Measurements from ENCODE around the gene MYH13. TPM values are rescaled to one million over a fixed set of nuclear protein-coding genes. Genes with fewer than 3 reads are reported as not detected.

The MYH13 gene
- total and polyA plus RNA-seq, 10 of the 15 experiments (the other 5 are each of a cell fraction or from before 2014, with no cell fraction given) = 0.01 to 0.04 (median 0.03) TPM; not detected in 4

DNA sequence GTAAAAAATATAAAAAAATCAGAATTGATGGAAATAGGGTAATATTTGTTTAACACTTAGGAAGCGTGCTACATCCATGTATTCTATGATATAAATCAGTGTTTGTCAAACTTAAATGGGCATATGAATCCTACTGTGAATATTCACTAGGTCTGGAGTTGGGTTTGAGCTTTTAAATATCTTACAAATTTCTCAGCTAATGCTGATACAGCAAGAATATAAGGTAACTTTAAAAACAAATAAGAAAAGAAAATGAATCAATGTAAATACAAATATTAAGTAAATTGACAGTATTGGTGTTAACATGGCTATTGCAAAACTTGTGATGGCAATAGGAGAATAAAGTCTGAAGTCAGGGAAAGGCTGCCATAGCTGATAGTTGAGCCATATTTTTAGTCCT lies 3.6 kb downstream of the MYH13 start:
- in situ Hi-C loops (cut with MboI) = no loop called here
- POLR2A ChIA-PET = no interaction called here

More for the DNA sequence above, 3.6 kb downstream of the MYH13 start:
- no peak overlapping the region for H3K9ac ChIP-seq (ENCODE audit: control insufficient read depth, insufficient read depth, low read length)
- H3K4me1 ChIP-seq (ENCODE audit: control insufficient read depth, insufficient read depth, low read length) = no peaks in the 10 kb centered on the region
- no peak overlapping the region for H2AFZ ChIP-seq (ENCODE audit: control insufficient read depth, low read depth, low read length)
- ChIA-PET SMC1A (ENCODE audit: uncharacterized antibody, unreplicated experiment) (interaction anchor here (0.6 kb wide), 1 partner anchor 40 kb away, joined by 3 read pairs; no protein-coding TSS in a partner anchor), RAD21 (ENCODE audit: unreplicated experiment) (no interaction called here), CTCF (no interaction called here)
- no peak for TF ChIP-seq ZBED1 (IDR thresholded peaks at IDR 0.05; ENCODE audit: borderline replicate concordance)
- no peak for TF ChIP-seq REST (IDR thresholded peaks at IDR 0.05; ENCODE audit: low read depth, low read length)
- no peak for TF ChIP-seq ZBTB4 (CRISPR knock-in tag; IDR thresholded peaks at IDR 0.05)
- no peak for TF ChIP-seq FOS (IDR thresholded peaks at IDR 0.05; ENCODE audit: borderline replicate concordance, extremely low read depth, insufficient read length)
- no peak for TF ChIP-seq ATF3 (IDR thresholded peaks at IDR 0.05; ENCODE audit: borderline replicate concordance, extremely low read depth, low read depth, low read length)
- TF ChIP-seq ZSCAN29 (IDR thresholded peaks at IDR 0.05) = no peak
- TF ChIP-seq, protein P1, sequence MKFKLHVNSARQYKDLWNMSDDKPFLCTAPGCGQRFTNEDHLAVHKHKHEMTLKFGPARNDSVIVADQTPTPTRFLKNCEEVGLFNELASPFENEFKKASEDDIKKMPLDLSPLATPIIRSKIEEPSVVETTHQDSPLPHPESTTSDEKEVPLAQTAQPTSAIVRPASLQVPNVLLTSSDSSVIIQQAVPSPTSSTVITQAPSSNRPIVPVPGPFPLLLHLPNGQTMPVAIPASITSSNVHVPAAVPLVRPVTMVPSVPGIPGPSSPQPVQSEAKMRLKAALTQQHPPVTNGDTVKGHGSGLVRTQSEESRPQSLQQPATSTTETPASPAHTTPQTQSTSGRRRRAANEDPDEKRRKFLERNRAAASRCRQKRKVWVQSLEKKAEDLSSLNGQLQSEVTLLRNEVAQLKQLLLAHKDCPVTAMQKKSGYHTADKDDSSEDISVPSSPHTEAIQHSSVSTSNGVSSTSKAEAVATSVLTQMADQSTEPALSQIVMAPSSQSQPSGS (IDR thresholded peaks at IDR 0.05; ENCODE audit: low read length) = no peak
- TF ChIP-seq, protein P2, sequence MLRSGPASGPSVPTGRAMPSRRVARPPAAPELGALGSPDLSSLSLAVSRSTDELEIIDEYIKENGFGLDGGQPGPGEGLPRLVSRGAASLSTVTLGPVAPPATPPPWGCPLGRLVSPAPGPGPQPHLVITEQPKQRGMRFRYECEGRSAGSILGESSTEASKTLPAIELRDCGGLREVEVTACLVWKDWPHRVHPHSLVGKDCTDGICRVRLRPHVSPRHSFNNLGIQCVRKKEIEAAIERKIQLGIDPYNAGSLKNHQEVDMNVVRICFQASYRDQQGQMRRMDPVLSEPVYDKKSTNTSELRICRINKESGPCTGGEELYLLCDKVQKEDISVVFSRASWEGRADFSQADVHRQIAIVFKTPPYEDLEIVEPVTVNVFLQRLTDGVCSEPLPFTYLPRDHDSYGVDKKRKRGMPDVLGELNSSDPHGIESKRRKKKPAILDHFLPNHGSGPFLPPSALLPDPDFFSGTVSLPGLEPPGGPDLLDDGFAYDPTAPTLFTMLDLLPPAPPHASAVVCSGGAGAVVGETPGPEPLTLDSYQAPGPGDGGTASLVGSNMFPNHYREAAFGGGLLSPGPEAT (IDR thresholded peaks at IDR 0.05; ENCODE audit: low read depth) = no peak
- TF ChIP-seq, protein P3, sequence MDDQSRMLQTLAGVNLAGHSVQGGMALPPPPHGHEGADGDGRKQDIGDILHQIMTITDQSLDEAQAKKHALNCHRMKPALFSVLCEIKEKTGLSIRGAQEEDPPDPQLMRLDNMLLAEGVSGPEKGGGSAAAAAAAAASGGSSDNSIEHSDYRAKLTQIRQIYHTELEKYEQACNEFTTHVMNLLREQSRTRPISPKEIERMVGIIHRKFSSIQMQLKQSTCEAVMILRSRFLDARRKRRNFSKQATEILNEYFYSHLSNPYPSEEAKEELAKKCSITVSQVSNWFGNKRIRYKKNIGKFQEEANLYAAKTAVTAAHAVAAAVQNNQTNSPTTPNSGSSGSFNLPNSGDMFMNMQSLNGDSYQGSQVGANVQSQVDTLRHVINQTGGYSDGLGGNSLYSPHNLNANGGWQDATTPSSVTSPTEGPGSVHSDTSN (IDR thresholded peaks at IDR 0.05; ENCODE audit: insufficient replicate concordance, low read depth, low read length) = no peak
- TF ChIP-seq NFIC (IDR thresholded peaks at IDR 0.05; ENCODE audit: low read depth, low read length) = no peak
- WGBS (ENCODE audit: insufficient coverage, insufficient replicate concordance, low lambda C conversion rate, missing lambda C conversion rate) = 0% methylated on average over 1 of the region's 1 CpG
- H3K9me3 ChIP-seq (replicated peaks; ENCODE audit: control insufficient read depth, insufficient read depth, low read length) = no peaks in the 10 kb centered on the region
- no peak overlapping the region for H3K4me3 ChIP-seq
- no peaks in the 10 kb centered on the region for H3K27me3 ChIP-seq (replicated peaks in 1 of 2; ENCODE audit: control insufficient read depth in 2 of 2, insufficient read depth in 2 of 2, low read length in 1 of 2)
- ATAC-seq (no peak), FAIRE-seq (no peak), DNase-seq (ENCODE audit: low read depth, low spot score) (no peak)
- no peaks in the 10 kb centered on the region for H4K20me1 ChIP-seq (ENCODE audit: control insufficient read depth, insufficient read depth)
- H3K36me3 ChIP-seq (ENCODE audit: control insufficient read depth in 2 of 2, insufficient read depth in 2 of 2, low read length in 1 of 2) = no peaks in the 10 kb centered on the region
- no TSS peak for BruUV-seq (replicated peaks)
- no peak overlapping the region for H3K27ac ChIP-seq (ENCODE audit: control insufficient read depth, insufficient read depth)
- H3K79me2 ChIP-seq (ENCODE audit: control insufficient read depth, insufficient read depth, low read length) = no peaks in the 10 kb centered on the region
- intact Hi-C loops (cut with micrococcal nuclease; ENCODE audit: unreplicated experiment) = no loop called here
- H3K4me2 ChIP-seq (ENCODE audit: control insufficient read depth, insufficient read depth) = no peak overlapping the region

Measured in GM12878 (cell line).